Suprapubic skin (tissue), 3 donors: ENCODE data around the gene OR52A5.
"Not testable (repeated sequence)": the region's sequence is repeated elsewhere in the genome, so short reads cannot be mapped to it uniquely, and the experiment has no call there.

Experiments used
- CTCF ChIP-seq, 2 donors: fragments of 200-600 bp in 1 of 2; fragments of 450-650 bp in 1 of 2; sonication (generic) in 1 of 2; IDR thresholded peaks; one replicate each; pipeline ENCODE4 v1.5.1; 2016 to 2019; ENCODE audit warnings: antibody characterized with exemption in 2 of 2, mild to moderate bottlenecking in 1 of 2, moderate library complexity in 1 of 2
- EP300 ChIP-seq: sonication (generic); formaldehyde crosslinking; IDR thresholded peaks from one replicate; pipeline ENCODE4 v1.6.1; 2017; ENCODE audit warnings: antibody characterized with exemption

- TF ChIP-seq CTCF (IDR thresholded peaks at IDR 0.05); EP300: not testable (repeated sequence)
These were observed 26.7 kb upstream of the OR52A5 start for GRCh38 chr11:5164807-5165206.
